Measurements from ENCODE around the gene FIZ1.

FIZ1 gene

DNA sequence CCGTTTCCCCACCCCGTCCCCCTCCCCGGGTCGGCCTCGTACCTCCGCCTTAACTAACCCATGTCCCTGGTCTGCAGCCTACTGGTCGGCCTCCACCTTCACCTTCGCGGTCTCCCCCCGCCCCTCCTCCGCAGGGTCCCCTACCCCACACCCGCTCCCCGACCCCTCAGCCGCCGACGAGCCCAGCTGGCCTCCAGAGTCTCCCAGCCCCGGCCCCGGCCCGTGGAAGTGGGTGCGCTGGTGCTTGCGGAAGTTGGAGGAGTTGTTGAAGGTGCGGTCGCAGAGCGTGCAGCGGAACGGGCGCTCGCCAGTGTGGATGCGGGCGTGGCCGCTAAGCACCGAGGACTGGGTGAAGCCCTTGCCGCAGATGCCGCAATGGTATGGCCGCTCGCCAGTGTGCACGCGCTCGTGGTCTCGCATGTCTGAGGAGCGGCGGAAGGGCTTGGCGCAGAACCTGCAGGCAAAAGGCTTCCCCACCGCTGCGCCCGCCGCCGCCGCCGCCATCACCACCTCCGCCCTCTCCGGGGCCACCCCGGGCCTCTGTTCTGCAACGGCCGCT lies 22.4 kb upstream of the FIZ1 start:
- Mint-ChIP-seq H3K4me3 (no peak overlapping the region), H3K9me3 (no peaks in the 10 kb centered on the region), H3K27me3 (ENCODE audit: low read depth) (no peaks in the 10 kb centered on the region), H3K36me3 (ENCODE audit: low read depth) (peaks cover 27% of the 10 kb centered on the region), H3K27ac (no peak overlapping the region), H3K4me1 (peaks cover 18% of the 10 kb centered on the region)
- TF ChIP-seq, protein P1, sequence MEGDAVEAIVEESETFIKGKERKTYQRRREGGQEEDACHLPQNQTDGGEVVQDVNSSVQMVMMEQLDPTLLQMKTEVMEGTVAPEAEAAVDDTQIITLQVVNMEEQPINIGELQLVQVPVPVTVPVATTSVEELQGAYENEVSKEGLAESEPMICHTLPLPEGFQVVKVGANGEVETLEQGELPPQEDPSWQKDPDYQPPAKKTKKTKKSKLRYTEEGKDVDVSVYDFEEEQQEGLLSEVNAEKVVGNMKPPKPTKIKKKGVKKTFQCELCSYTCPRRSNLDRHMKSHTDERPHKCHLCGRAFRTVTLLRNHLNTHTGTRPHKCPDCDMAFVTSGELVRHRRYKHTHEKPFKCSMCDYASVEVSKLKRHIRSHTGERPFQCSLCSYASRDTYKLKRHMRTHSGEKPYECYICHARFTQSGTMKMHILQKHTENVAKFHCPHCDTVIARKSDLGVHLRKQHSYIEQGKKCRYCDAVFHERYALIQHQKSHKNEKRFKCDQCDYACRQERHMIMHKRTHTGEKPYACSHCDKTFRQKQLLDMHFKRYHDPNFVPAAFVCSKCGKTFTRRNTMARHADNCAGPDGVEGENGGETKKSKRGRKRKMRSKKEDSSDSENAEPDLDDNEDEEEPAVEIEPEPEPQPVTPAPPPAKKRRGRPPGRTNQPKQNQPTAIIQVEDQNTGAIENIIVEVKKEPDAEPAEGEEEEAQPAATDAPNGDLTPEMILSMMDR (IDR thresholded peaks at IDR 0.05; ENCODE audit: unreplicated experiment in 3 of 3) = no peak

DNA sequence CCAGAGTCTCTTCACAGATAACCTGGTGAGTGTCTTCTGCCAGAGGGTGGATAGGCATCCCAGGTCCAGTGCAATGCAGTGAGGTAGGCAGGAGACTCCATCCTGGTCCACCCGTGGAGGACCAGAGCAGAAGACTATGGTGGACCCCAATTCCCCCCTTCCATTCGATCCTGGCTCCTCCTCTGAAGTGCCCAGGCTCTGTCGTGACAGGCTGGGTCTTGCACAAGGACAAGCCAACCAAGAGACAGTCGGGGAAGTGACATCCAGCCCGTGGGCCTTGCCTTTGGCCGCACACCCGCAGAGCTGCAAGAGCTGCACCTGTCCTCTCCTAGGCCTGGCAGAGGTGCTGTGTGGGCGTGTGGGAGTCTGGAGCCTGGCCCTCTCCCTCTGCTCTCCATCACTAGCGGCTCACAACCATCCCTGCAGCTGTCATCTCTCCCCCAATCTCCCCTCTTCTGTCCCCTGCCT lies 21.9 kb upstream of the FIZ1 start:
- no peak overlapping the region for H3K27ac Mint-ChIP-seq
- peaks cover 29% of the 10 kb centered on the region for H3K36me3 Mint-ChIP-seq (ENCODE audit: low read depth)
- no peak overlapping the region for H3K4me3 Mint-ChIP-seq
- H3K4me1 Mint-ChIP-seq = peaks cover 18% of the 10 kb centered on the region
- no peaks in the 10 kb centered on the region for H3K27me3 Mint-ChIP-seq (ENCODE audit: low read depth)
- TF ChIP-seq, protein P1 (IDR thresholded peaks at IDR 0.05; ENCODE audit: unreplicated experiment in 3 of 3) = no peak
- H3K9me3 Mint-ChIP-seq = no peaks in the 10 kb centered on the region

DNA sequence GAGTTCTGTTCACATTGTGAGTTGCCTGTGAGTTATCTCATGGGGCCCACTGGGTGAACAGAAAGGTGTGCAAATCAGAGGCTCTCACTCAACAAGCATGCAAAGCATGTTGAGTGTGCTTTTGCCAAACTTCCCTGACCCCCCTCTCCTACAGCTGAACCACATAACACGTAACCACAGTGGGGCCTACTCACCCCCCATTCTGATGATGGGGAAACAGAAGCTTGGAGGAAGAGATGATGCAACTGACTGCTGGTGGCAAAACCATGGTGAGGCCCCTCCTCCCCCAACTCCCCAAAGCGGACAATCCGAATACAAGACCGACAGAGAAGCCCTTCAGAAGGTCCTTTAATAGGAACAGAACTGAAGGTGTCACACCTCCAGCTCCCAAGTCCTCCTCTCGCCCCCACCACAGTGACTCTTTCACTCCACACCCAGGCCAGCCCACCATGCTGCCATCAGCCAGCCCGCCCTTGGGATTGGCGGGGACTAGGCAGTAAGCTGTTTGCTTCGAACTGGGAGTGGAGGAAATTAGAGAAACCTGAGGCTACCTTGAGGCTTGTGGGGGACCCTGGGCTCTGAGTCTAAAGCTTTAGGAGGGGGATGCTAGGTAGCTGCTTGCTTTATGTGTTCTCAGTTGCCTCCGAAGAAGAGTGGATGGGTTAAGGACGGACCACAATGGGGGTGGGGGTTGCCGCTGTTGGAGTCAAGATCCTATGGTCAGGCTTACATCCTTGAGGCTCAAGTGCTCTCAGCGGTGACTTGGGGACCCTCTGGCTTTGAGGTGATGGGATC lies 21.3 kb upstream of the FIZ1 start:
- no peaks in the 10 kb centered on the region for H3K27me3 Mint-ChIP-seq (ENCODE audit: low read depth)

DNA sequence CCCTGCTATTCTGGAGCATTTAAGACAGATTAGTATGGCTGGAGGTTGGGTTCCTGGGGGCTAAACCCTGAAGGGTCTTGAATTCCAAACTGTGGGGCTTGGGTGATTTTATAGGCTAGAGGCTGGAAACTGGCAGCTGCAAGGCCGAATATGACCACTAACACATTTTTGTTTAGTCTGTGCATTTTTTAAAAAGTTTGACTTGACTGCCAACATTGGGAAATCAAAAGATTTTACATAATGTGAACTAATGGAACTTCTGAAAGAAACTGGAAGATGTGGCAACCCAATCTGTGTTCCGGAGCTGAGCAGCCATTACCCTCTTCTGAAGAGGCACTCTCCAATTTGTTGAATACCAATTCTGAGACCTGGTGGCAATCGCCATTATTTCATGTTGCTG lies 20.0 kb upstream of the FIZ1 start:
- TF ChIP-seq, protein P1 (IDR thresholded peaks at IDR 0.05; ENCODE audit: unreplicated experiment in 3 of 3) = no peak

More for the DNA sequence above, 21.3 kb upstream of the FIZ1 start:
- Mint-ChIP-seq H3K27ac (no peak overlapping the region), H3K4me1 (peaks cover 18% of the 10 kb centered on the region), H3K36me3 (ENCODE audit: low read depth) (peaks cover 29% of the 10 kb centered on the region), H3K9me3 (no peaks in the 10 kb centered on the region), H3K4me3 (no peak overlapping the region)
- TF ChIP-seq, protein P1 (IDR thresholded peaks at IDR 0.05; ENCODE audit: unreplicated experiment in 3 of 3) = no peak

DNA sequence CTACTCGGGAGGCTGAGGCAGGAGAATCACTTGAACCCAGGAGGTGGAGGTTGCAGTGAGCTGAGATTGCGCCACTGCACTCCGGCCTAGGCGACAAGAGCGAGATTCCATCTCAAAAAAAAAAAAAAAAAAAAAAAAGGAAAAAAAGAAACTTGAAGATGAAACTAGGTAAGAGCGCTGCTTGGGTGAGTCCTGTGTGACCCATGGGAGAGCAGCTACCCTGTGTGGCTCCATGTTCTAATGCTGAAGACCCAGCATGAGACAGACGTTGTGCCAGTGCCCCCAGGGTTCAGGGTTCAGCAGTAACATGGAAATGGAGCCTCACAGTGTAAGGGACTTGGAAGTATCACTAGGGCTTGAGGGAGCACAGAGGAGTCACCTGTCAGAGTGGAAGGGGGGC lies 19.1 kb upstream of the FIZ1 start:
- H3K36me3 Mint-ChIP-seq (ENCODE audit: low read depth) = peaks cover 25% of the 10 kb centered on the region
- H3K27me3 Mint-ChIP-seq (ENCODE audit: low read depth) = no peaks in the 10 kb centered on the region
- no peak overlapping the region for H3K4me3 Mint-ChIP-seq
- H3K9me3 Mint-ChIP-seq = no peaks in the 10 kb centered on the region
- H3K4me1 Mint-ChIP-seq = peaks cover 4% of the 10 kb centered on the region
- TF ChIP-seq, protein P1 (IDR thresholded peaks at IDR 0.05; ENCODE audit: unreplicated experiment in 3 of 3) = no peak
- H3K27ac Mint-ChIP-seq = no peak overlapping the region

More for the DNA sequence above, 20.0 kb upstream of the FIZ1 start:
- Mint-ChIP-seq H3K27me3 (ENCODE audit: low read depth) (no peaks in the 10 kb centered on the region), H3K27ac (no peak overlapping the region), H3K36me3 (ENCODE audit: low read depth) (peaks cover 32% of the 10 kb centered on the region), H3K4me1 (peaks cover 12% of the 10 kb centered on the region), H3K9me3 (no peaks in the 10 kb centered on the region), H3K4me3 (no peak overlapping the region)
